ENCODE data around the gene CDH13. TPM values are rescaled to one million over a fixed set of nuclear protein-coding genes. Genes with fewer than 3 reads are reported as not detected.

Gene CDH13
- total and polyA plus RNA-seq, 9 of the 15 experiments (the other 6 are each of a cell fraction or from before 2014, with no cell fraction given): 0.03 TPM; not detected in 8

DNA sequence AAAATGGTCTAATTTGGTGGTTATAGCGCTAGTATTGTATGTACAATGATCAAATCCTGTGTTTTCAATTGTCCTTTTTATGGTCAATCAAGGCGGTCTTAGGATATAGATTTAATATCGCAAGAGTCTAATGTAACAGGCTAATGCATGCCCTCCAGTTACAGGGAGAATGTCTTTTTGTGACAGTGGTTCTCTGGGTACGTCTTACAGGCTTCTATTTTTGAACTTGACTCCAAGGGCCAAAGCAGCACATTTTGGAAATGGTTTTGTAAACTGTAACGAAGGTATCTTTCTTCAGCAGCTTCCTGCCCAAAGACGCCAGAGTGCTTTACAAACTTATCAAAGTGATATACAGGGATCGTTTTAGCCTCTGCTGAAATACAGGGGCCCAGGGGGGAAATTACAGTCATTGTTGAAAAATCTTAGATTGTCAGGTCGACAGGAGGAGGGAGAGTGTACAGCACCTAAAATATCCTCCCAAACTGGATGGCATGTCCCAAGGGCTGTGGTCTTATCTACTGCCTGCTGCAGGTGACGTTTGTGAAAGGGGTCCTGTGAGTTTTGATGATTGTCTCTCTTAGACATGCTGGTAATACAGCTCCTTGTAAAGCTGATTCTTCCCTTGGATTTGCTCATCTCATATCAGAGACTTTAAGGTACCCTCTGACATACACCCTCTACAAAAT, 288.5 kb downstream of the CDH13 start (continued):
- TF ChIP-seq, protein P1, sequence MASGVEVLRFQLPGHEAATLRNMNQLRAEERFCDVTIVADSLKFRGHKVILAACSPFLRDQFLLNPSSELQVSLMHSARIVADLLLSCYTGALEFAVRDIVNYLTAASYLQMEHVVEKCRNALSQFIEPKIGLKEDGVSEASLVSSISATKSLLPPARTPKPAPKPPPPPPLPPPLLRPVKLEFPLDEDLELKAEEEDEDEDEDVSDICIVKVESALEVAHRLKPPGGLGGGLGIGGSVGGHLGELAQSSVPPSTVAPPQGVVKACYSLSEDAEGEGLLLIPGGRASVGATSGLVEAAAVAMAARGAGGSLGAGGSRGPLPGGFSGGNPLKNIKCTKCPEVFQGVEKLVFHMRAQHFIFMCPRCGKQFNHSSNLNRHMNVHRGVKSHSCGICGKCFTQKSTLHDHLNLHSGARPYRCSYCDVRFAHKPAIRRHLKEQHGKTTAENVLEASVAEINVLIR (CRISPR knock-in tag; IDR thresholded peaks at IDR 0.05): no peak
- TF ChIP-seq, protein P2, sequence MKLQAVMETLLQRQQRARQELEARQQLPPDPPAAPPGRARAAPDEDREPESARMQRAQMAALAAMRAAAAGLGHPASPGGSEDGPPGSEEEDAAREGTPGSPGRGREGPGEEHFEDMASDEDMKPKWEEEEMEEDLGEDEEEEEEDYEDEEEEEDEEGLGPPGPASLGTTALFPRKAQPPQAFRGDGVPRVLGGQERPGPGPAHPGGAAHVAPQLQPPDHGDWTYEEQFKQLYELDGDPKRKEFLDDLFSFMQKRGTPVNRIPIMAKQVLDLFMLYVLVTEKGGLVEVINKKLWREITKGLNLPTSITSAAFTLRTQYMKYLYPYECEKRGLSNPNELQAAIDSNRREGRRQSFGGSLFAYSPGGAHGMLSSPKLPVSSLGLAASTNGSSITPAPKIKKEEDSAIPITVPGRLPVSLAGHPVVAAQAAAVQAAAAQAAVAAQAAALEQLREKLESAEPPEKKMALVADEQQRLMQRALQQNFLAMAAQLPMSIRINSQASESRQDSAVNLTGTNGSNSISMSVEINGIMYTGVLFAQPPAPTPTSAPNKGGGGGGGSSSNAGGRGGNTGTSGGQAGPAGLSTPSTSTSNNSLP (IDR thresholded peaks at IDR 0.05; ENCODE audit: borderline replicate concordance, low read depth, low read length): no peak
- TF ChIP-seq, protein P3, sequence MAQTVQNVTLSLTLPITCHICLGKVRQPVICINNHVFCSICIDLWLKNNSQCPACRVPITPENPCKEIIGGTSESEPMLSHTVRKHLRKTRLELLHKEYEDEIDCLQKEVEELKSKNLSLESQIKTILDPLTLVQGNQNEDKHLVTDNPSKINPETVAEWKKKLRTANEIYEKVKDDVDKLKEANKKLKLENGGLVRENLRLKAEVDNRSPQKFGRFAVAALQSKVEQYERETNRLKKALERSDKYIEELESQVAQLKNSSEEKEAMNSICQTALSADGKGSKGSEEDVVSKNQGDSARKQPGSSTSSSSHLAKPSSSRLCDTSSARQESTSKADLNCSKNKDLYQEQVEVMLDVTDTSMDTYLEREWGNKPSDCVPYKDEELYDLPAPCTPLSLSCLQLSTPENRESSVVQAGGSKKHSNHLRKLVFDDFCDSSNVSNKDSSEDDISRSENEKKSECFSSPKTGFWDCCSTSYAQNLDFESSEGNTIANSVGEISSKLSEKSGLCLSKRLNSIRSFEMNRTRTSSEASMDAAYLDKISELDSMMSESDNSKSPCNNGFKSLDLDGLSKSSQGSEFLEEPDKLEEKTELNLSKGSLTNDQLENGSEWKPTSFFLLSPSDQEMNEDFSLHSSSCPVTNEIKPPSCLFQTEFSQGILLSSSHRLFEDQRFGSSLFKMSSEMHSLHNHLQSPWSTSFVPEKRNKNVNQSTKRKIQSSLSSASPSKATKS (CRISPR knock-in tag; IDR thresholded peaks at IDR 0.05): no peak
- TF ChIP-seq, protein P4, sequence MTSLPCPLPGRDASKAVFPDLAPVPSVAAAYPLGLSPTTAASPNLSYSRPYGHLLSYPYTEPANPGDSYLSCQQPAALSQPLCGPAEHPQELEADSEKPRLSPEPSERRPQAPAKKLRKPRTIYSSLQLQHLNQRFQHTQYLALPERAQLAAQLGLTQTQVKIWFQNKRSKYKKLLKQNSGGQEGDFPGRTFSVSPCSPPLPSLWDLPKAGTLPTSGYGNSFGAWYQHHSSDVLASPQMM (CRISPR knock-in tag; IDR thresholded peaks at IDR 0.05): no peak
- TF ChIP-seq KLF6 (CRISPR knock-in tag; IDR thresholded peaks at IDR 0.05; ENCODE audit: borderline replicate concordance): no peak
- no peak for TF ChIP-seq HCFC1 (IDR thresholded peaks at IDR 0.05; ENCODE audit: low read depth, low read length)
- TF ChIP-seq KAT8 (IDR thresholded peaks at IDR 0.05; ENCODE audit: low read depth): no peak

All from K562 (cell line).